ENCODE measurements around the gene NLGN1.

NLGN1 gene

GRCh38 chr3:173734473-173734872, 336.9 kb downstream of the NLGN1 start:
- no peaks in the 10 kb centered on the region for H3K4me1 ChIP-seq (ENCODE audit: control insufficient read depth, insufficient read depth, low read length)
- no peak overlapping the region for H3K27ac ChIP-seq (ENCODE audit: low read length)
- H3K27me3 ChIP-seq (ENCODE audit: control insufficient read depth, insufficient read depth, low read length): no peaks in the 10 kb centered on the region
- no peak overlapping the region for H3K4me3 ChIP-seq (ENCODE audit: low read length)
- no peaks in the 10 kb centered on the region for H3K9me3 ChIP-seq (ENCODE audit: control insufficient read depth, insufficient read depth, low read length)
- H3K36me3 ChIP-seq (ENCODE audit: control insufficient read depth, insufficient read depth, low read length): no peaks in the 10 kb centered on the region
- no CpG with 5 or more reads among the region's 1 CpG for WGBS (ENCODE audit: insufficient coverage, insufficient read length)
- DNase-seq (ENCODE audit: low read depth, low spot score): no peak

GRCh38 chr3:173734895-173735294, 337.4 kb downstream of the NLGN1 start:
- Histone ChIP-seq H3K27ac (ENCODE audit: low read length) (no peak overlapping the region), H3K4me3 (ENCODE audit: low read length) (no peak overlapping the region), H3K36me3 (ENCODE audit: control insufficient read depth, insufficient read depth, low read length) (no peaks in the 10 kb centered on the region), H3K9me3 (ENCODE audit: control insufficient read depth, insufficient read depth, low read length) (no peaks in the 10 kb centered on the region), H3K4me1 (ENCODE audit: control insufficient read depth, insufficient read depth, low read length) (no peaks in the 10 kb centered on the region), H3K27me3 (ENCODE audit: control insufficient read depth, insufficient read depth, low read length) (no peaks in the 10 kb centered on the region)
- no CpG with 5 or more reads among the region's 1 CpG for WGBS (ENCODE audit: insufficient coverage, insufficient read length)
- no peak for DNase-seq (ENCODE audit: low read depth, low spot score)

- H3K27ac ChIP-seq (ENCODE audit: low read length): no peak overlapping the region
- H3K9me3 ChIP-seq (ENCODE audit: control insufficient read depth, insufficient read depth, low read length): no peaks in the 10 kb centered on the region
- no peak overlapping the region for H3K4me3 ChIP-seq (ENCODE audit: low read length)
- no peak for DNase-seq (ENCODE audit: low read depth, low spot score)
- no peaks in the 10 kb centered on the region for H3K36me3 ChIP-seq (ENCODE audit: control insufficient read depth, insufficient read depth, low read length)
- H3K27me3 ChIP-seq (ENCODE audit: control insufficient read depth, insufficient read depth, low read length): no peaks in the 10 kb centered on the region
- H3K4me1 ChIP-seq (ENCODE audit: control insufficient read depth, insufficient read depth, low read length): no peaks in the 10 kb centered on the region
- WGBS (ENCODE audit: insufficient coverage, insufficient read length): no CpG with 5 or more reads among the region's 1 CpG
Measured at GRCh38 chr3:173735841-173736240, 338.3 kb downstream of the NLGN1 start.

GRCh38 chr3:173737167-173737808, 339.7 kb downstream of the NLGN1 start:
- no peak overlapping the region for H3K4me3 ChIP-seq (ENCODE audit: low read length)
- H3K9me3 ChIP-seq (ENCODE audit: control insufficient read depth, insufficient read depth, low read length): no peaks in the 10 kb centered on the region
- no peaks in the 10 kb centered on the region for H3K36me3 ChIP-seq (ENCODE audit: control insufficient read depth, insufficient read depth, low read length)
- H3K27me3 ChIP-seq (ENCODE audit: control insufficient read depth, insufficient read depth, low read length): no peaks in the 10 kb centered on the region
- no peak overlapping the region for H3K27ac ChIP-seq (ENCODE audit: low read length)
- DNase-seq (ENCODE audit: low read depth, low spot score): no peak
- no peaks in the 10 kb centered on the region for H3K4me1 ChIP-seq (ENCODE audit: control insufficient read depth, insufficient read depth, low read length)
- no CpG with 5 or more reads among the region's 2 CpGs for WGBS (ENCODE audit: insufficient coverage, insufficient read length)

GRCh38 chr3:173739726-173740125, 342.2 kb downstream of the NLGN1 start:
- no peak overlapping the region for H3K4me3 ChIP-seq (ENCODE audit: low read length)
- no CpG with 5 or more reads among the region's 2 CpGs for WGBS (ENCODE audit: insufficient coverage, insufficient read length)

GRCh38 chr3:173742491-173742890, 344.9 kb downstream of the NLGN1 start:
- H3K4me1 ChIP-seq (ENCODE audit: control insufficient read depth, insufficient read depth, low read length): no peaks in the 10 kb centered on the region

More at GRCh38 chr3:173739726-173740125, 342.2 kb downstream of the NLGN1 start:
- Histone ChIP-seq H3K4me1 (ENCODE audit: control insufficient read depth, insufficient read depth, low read length) (no peaks in the 10 kb centered on the region), H3K9me3 (ENCODE audit: control insufficient read depth, insufficient read depth, low read length) (no peaks in the 10 kb centered on the region), H3K36me3 (ENCODE audit: control insufficient read depth, insufficient read depth, low read length) (no peaks in the 10 kb centered on the region), H3K27me3 (ENCODE audit: control insufficient read depth, insufficient read depth, low read length) (no peaks in the 10 kb centered on the region), H3K27ac (ENCODE audit: low read length) (no peak overlapping the region)
- DNase-seq (ENCODE audit: low read depth, low spot score): no peak

GRCh38 chr3:173743111-173743510, 345.6 kb downstream of the NLGN1 start:
- no peak for DNase-seq (ENCODE audit: low read depth, low spot score)
- no peak overlapping the region for H3K4me3 ChIP-seq (ENCODE audit: low read length)
- no peak overlapping the region for H3K27ac ChIP-seq (ENCODE audit: low read length)
- H3K27me3 ChIP-seq (ENCODE audit: control insufficient read depth, insufficient read depth, low read length): no peaks in the 10 kb centered on the region
- no peaks in the 10 kb centered on the region for H3K36me3 ChIP-seq (ENCODE audit: control insufficient read depth, insufficient read depth, low read length)
- H3K4me1 ChIP-seq (ENCODE audit: control insufficient read depth, insufficient read depth, low read length): no peaks in the 10 kb centered on the region
- no peaks in the 10 kb centered on the region for H3K9me3 ChIP-seq (ENCODE audit: control insufficient read depth, insufficient read depth, low read length)
- WGBS (ENCODE audit: insufficient coverage, insufficient read length): no CpG with 5 or more reads among the region's 3 CpGs

More at GRCh38 chr3:173742491-173742890, 344.9 kb downstream of the NLGN1 start:
- no CpG with 5 or more reads among the region's 1 CpG for WGBS (ENCODE audit: insufficient coverage, insufficient read length)
- H3K36me3 ChIP-seq (ENCODE audit: control insufficient read depth, insufficient read depth, low read length): no peaks in the 10 kb centered on the region
- H3K9me3 ChIP-seq (ENCODE audit: control insufficient read depth, insufficient read depth, low read length): no peaks in the 10 kb centered on the region
- H3K27ac ChIP-seq (ENCODE audit: low read length): no peak overlapping the region
- no peak for DNase-seq (ENCODE audit: low read depth, low spot score)
- H3K27me3 ChIP-seq (ENCODE audit: control insufficient read depth, insufficient read depth, low read length): no peaks in the 10 kb centered on the region
- no peak overlapping the region for H3K4me3 ChIP-seq (ENCODE audit: low read length)

- H3K27me3 ChIP-seq (ENCODE audit: control insufficient read depth, insufficient read depth, low read length): no peaks in the 10 kb centered on the region
- H3K9me3 ChIP-seq (ENCODE audit: control insufficient read depth, insufficient read depth, low read length): no peaks in the 10 kb centered on the region
- no CpG with 5 or more reads among the region's 1 CpG for WGBS (ENCODE audit: insufficient coverage, insufficient read length)
- no peak overlapping the region for H3K27ac ChIP-seq (ENCODE audit: low read length)
- no peak for DNase-seq (ENCODE audit: low read depth, low spot score)
- H3K4me3 ChIP-seq (ENCODE audit: low read length): no peak overlapping the region
- no peaks in the 10 kb centered on the region for H3K36me3 ChIP-seq (ENCODE audit: control insufficient read depth, insufficient read depth, low read length)
- no peaks in the 10 kb centered on the region for H3K4me1 ChIP-seq (ENCODE audit: control insufficient read depth, insufficient read depth, low read length)
Measured at GRCh38 chr3:173743516-173743915, 346.0 kb downstream of the NLGN1 start.

- Histone ChIP-seq H3K36me3 (ENCODE audit: control insufficient read depth, insufficient read depth, low read length) (no peaks in the 10 kb centered on the region), H3K27ac (ENCODE audit: low read length) (no peak overlapping the region)
- no CpG with 5 or more reads among the region's 3 CpGs for whole genome bisulfite sequencing (ENCODE audit: insufficient coverage, insufficient read length)
Measured at GRCh38 chr3:173744479-173744878, 346.9 kb downstream of the NLGN1 start.

GRCh38 chr3:173744895-173745294, 347.4 kb downstream of the NLGN1 start:
- no CpG with 5 or more reads among the region's 4 CpGs for WGBS (ENCODE audit: insufficient coverage, insufficient read length)
- Histone ChIP-seq H3K27ac (ENCODE audit: low read length) (no peak overlapping the region), H3K4me1 (ENCODE audit: control insufficient read depth, insufficient read depth, low read length) (no peaks in the 10 kb centered on the region), H3K9me3 (ENCODE audit: control insufficient read depth, insufficient read depth, low read length) (no peaks in the 10 kb centered on the region), H3K4me3 (ENCODE audit: low read length) (no peak overlapping the region), H3K27me3 (ENCODE audit: control insufficient read depth, insufficient read depth, low read length) (no peaks in the 10 kb centered on the region), H3K36me3 (ENCODE audit: control insufficient read depth, insufficient read depth, low read length) (no peaks in the 10 kb centered on the region)
- no peak for DNase-seq (ENCODE audit: low read depth, low spot score)

More at GRCh38 chr3:173744479-173744878, 346.9 kb downstream of the NLGN1 start:
- Histone ChIP-seq H3K9me3 (ENCODE audit: control insufficient read depth, insufficient read depth, low read length) (no peaks in the 10 kb centered on the region), H3K4me3 (ENCODE audit: low read length) (no peak overlapping the region), H3K27me3 (ENCODE audit: control insufficient read depth, insufficient read depth, low read length) (no peaks in the 10 kb centered on the region), H3K4me1 (ENCODE audit: control insufficient read depth, insufficient read depth, low read length) (no peaks in the 10 kb centered on the region)
- DNase-seq (ENCODE audit: low read depth, low spot score): no peak
